ENCODE results near the gene TMEM92. TPM values are rescaled to one million over a fixed set of nuclear protein-coding genes. Genes with fewer than 3 reads are reported as not detected.
"Not testable (repeated sequence)": the region's sequence is repeated elsewhere in the genome, so short reads cannot be mapped to it uniquely, and the experiment has no call there.

The TMEM92 gene
- total RNA-seq, 1 donor = 0.09 TPM

DNA sequence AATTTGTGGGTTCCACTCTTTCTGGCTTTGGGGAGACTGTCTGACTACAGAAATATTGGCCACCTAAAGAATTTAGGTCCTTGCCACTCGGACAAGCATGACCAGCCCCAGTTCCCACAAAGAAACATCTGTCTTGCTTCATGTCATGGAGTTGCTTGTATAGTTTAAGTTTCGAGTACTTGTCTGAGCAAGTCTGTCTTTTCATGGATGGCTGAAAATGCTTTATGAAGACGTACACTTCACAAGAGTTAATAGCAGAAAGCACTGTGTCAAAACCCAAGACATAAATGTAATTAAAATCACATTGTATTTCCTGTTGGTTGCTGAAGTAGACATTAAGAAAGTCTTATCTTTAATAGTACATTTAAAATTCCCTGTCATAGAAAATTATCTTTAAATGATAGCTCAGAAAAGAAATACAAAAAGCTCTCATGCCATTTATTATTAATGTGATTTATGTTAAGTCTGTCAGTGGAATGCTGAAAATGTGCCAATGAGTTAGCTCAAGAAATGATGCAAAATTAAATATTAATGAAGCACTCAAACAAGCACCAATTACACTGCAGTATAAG, 41.8 kb downstream of the TMEM92 start:
- TF ChIP-seq, protein P1, sequence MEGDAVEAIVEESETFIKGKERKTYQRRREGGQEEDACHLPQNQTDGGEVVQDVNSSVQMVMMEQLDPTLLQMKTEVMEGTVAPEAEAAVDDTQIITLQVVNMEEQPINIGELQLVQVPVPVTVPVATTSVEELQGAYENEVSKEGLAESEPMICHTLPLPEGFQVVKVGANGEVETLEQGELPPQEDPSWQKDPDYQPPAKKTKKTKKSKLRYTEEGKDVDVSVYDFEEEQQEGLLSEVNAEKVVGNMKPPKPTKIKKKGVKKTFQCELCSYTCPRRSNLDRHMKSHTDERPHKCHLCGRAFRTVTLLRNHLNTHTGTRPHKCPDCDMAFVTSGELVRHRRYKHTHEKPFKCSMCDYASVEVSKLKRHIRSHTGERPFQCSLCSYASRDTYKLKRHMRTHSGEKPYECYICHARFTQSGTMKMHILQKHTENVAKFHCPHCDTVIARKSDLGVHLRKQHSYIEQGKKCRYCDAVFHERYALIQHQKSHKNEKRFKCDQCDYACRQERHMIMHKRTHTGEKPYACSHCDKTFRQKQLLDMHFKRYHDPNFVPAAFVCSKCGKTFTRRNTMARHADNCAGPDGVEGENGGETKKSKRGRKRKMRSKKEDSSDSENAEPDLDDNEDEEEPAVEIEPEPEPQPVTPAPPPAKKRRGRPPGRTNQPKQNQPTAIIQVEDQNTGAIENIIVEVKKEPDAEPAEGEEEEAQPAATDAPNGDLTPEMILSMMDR (IDR thresholded peaks at IDR 0.05; ENCODE audit: insufficient read depth, low read length) = no peak

DNA sequence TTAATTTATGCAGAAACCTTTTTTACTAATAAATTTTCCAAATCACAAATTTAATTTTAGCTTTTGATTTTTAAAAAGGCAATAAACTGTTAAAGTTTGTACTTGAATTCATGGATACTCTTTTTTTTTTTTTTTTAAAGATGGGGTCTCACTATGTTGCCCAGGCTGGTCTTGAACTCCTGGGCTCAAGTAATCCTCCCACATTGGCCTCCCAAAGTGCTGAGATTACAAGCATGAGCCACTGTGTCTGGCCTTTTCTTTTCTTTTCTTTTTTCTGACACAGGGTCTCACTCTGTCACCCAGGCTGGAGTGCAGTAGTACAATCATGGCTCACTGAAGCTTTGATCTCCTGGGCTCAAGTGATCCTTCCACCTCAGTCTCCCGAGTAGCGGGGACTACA, 42.4 kb downstream of the TMEM92 start:
- DNase-seq (ENCODE audit: low read depth); H3K4me3 ChIP-seq (ENCODE audit: low read depth, low read length): not testable (repeated sequence)

More for the DNA sequence above, 41.8 kb downstream of the TMEM92 start:
- H3K4me3 ChIP-seq (ENCODE audit: low read depth, low read length) = no peak overlapping the region
- DNase-seq (ENCODE audit: low read depth) = no peak

DNA sequence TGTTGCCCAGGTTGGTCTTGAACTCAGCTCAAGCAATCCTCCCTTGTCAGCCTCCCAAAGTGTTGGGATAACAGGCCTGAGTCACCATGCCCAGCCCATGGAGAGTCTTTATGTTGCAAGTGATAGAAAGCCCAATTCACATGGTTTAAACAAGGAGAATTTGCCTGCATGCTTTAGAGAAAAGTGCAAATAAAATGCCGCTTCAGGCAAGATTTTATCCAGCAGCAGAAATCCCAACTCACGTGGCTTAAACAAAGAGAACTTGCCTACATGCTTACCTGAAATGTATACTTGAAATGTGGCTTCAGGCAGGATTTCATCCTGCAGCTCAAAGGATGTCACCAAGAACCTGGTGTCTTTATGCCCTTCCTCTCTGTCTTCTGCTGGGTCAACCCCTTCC, 42.9 kb downstream of the TMEM92 start:
- TF ChIP-seq, protein P1 (IDR thresholded peaks at IDR 0.05; ENCODE audit: insufficient read depth, low read length) = no peak
- no peak for DNase-seq (ENCODE audit: low read depth)
- no peak overlapping the region for H3K4me3 ChIP-seq (ENCODE audit: low read depth, low read length)

DNA sequence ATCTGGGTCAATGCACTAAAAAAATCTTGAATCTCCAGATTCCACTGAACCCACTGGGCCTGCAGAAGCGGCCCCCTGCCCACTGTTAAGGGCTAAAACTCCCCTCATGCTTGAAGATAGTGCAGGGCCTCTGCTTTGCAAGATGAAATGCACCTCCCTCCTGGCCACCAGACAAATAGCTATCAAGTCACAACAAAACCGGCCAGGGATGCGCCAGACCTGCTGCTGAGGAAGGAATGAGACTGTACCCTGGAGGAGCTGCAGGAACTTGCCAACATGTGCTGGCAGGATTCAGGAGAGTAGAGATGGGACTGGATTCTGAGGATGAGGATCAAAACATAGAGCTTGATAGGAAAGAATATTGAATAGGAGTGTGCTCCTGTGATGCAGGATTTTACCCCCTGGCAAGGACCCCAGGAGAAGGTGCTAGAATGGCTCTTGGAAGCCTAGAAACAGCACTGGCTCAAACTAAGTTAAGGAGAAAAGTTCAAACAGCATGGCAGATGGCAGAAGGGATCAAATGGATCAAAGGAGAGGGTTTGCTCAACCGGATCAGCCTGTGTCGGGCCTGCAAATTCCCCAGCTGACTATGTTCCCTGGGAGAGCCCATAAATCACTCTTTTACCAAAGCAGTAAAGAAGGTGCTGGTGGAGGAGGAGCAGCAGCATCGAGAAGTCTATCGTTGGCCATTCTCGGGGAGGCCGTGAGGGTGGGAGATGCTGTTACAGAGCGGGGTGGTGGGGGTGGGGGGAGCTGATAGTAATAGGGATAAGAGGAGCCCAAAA, 44.4 kb downstream of the TMEM92 start:
- TF ChIP-seq, protein P1 (IDR thresholded peaks at IDR 0.05; ENCODE audit: insufficient read depth, low read length) = no peak
- H3K4me3 ChIP-seq (ENCODE audit: low read depth, low read length) = no peak overlapping the region
- DNase-seq (ENCODE audit: low read depth) = no peak

DNA sequence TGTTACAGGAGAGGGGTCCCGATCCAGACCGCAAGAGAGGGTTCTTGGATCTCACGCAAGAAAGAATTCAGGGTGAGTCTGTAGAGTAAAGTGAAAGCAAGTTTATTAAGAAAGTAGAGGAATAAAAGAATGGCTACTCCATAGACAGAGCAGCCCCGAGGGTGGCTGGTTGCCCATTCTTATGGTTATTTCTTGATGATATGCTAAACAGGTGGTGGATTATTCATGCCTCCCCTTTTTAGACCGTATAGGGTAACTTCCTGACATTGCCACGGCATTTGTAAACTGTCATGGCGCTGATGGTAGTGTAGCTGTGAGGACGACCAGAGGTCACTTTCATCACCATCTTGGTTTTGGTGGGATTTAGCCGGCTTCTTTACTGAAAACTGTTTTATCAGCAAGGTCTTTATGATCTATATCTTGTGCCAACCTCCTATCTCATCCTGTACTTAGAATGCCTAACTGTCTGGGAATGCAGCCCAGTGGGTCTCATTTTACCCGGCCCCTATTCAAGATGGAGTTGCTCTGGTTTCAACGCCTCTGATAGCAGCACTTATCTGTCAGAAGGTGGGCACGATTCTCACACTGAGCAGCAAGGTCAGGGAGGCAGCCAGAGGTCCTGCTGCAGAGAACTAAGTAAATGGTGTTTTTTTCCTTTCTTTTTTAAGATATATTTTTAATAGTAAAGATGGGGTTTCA, 45.2 kb downstream of the TMEM92 start:
- TF ChIP-seq, protein P1 (IDR thresholded peaks at IDR 0.05; ENCODE audit: insufficient read depth, low read length) = no peak
- DNase-seq (ENCODE audit: low read depth) = no peak
- H3K4me3 ChIP-seq (ENCODE audit: low read depth, low read length) = no peak overlapping the region

DNA sequence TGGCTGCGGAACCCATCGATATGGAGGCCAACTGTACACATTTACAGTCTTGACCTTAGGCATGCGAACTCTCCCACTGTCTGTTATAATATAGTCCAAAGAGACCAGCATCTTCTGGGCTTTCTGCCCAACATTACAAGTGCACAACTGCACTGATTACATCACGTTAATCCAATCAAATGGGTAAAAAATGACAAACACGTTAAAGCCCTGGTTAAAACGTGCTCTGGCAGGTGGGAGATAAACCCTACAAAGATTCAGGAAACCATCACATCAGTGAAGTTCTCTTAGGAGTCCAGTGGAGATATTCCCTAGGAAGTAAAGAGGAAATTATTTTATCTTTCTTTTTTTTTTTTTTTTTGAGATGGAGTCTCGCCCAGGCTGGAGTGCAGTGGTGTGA, 48.0 kb downstream of the TMEM92 start:
- no peak overlapping the region for H3K4me3 ChIP-seq (ENCODE audit: low read depth, low read length)
- DNase-seq (ENCODE audit: low read depth) = peak; percentile 26
- TF ChIP-seq, protein P1 (IDR thresholded peaks at IDR 0.05; ENCODE audit: insufficient read depth, low read length) = no peak

DNA sequence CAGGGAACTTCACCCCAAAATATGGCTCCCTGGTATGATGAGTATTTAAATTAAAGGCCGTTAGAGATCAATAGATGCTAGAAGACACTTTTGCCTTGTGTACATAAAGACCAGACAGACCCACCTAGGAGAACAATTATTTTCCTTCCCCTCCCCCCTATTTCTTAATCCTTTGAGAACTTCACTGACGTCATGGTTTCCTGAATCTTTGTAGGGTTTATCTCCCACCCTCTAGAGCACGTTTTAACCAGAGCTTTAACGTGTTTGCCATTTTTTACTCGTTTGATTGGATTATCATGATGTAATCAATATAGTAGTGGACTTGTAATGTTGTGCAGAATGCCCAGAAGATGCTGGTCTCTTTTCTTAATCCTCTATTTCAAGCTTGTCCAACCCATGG, 48.8 kb downstream of the TMEM92 start:
- TF ChIP-seq, protein P1 (IDR thresholded peaks at IDR 0.05; ENCODE audit: insufficient read depth, low read length) = no peak
- DNase-seq (ENCODE audit: low read depth) = no peak
- no peak overlapping the region for H3K4me3 ChIP-seq (ENCODE audit: low read depth, low read length)

Data from fibroblast of the aortic adventitia (primary cell).